Skin epidermis (tissue), 12 donors: Measurements from ENCODE around the gene IFNA6.
"Not testable (repeated sequence)": the region's sequence is repeated elsewhere in the genome, so short reads cannot be mapped to it uniquely, and the experiment has no call there.

ENCODE experiments used
- H3K27ac ChIP-seq, 21 experiments: fragments of 200-600 bp; sonication (generic) in 11 of 21; one replicate each; pipeline ENCODE4 v1.5.0; 2020; ENCODE audit warnings: mild to moderate bottlenecking in 3 of 21, inconsistent platforms in 2 of 21, moderate library complexity in 2 of 21
- H3K4me3 ChIP-seq, 7 experiments: fragments of 200-600 bp; sonication (generic) in 2 of 7; one replicate each; pipeline ENCODE4 v1.5.0; 2020; ENCODE audit warnings: inconsistent platforms in 2 of 7, mild to moderate bottlenecking in 2 of 7, moderate library complexity in 1 of 7

The IFNA6 gene

DNA sequence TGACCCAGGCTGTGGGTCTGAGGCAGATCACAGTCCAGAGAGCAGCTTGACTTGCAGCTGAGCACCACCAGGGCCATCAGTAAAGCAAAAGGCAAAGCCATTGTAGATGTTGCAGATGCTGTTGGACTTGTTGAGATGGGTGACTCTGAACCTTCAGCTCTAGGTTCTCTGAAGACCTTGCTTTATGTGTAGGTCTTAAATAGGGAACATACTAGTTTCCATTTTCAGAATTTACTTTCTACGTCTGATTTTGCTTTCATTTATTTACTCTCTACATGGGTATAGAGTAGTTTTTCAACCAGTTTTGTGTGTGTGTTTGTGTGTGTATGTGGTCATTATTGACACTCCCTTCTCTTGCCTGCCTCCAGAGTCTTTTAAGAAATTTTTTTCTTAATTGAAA lies at the start of gene IFNA6:
TSS of gene IFNA6 (minus strand) at position 101 of the 400 bp plus-strand sequence. CDS start at position 101, 0 bp downstream.
- no peak within 1 kb of the TSS for H3K27ac ChIP-seq
- H3K4me3 ChIP-seq, result no peak within 1 kb of the TSS

GRCh38 chr9:21399956-21400355 lies 49.3 kb upstream of the IFNA6 start:
- no peak overlapping the region for H3K27ac ChIP-seq
- H3K4me3 ChIP-seq, result no peak overlapping the region

DNA sequence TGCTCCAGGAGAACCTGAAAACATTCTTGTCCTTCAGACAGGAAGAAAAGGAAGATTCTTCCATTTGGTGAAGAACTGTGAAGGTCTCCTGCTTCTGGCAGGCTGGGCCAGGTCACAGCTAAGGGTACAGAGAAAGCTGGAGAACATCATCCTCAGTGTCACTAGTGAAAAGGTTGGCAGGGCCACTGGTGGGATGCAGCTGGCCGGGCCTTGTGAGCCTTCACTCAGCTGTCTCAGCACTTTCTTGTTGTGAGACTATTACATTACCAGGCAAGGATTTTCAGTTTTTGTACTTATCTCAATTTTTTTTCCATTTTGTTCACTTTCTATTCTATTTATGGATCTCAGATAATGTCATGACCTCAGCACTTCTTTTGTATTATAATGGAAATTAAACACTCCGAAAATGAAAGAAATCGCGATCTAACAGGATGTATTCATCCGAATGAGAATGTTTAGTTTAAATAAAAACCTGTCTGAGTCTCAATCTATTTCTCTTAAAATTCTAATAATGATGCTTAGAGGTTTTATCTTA lies 48.3 kb upstream of the IFNA6 start:
- no peak overlapping the region for H3K27ac ChIP-seq
- no peak overlapping the region for H3K4me3 ChIP-seq

DNA sequence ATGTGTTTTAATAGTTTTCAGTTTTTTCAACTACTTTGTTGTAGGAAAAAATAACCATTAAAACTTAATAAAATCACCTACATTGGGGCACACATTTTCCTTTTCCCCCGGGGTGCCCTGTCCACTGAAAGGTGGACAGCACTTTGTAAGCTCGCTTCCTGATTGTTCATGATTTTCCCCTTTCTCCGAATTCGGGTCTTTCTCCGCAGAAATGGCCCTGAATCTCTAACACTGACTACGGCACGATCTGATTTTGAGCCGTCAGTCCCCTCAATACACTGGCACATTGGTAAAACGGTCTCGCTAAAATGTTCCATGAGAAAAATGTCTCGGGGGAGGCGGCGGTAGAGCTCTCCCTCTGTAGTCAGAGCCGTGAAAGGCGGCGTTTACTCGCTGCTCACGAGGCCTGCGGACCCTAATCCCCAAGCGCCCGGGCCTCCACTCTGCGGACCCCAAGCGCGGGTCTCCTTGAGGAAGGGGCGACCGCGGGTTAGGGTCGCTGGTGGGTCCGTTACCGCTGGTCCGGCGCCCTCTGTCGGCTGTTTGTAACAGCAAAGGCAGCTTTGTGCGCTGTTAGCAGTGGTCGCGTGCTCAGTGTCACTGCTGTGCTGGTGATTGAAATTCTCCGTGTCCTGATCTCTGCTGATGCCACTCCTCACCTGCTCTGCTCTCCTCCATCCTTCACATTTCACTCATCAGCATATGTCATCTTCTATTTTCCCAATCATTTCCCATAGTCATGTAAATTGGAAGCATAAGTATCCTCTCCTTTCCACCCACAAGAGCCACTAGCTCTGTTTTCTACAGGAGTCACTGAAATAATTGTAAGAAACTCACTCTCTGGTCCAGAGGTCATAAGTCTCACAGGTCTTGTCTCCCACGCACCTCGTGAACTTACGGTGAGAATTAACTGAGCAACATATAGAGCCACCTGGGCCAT lies 45.4 kb upstream of the IFNA6 start:
- H3K27ac ChIP-seq, result no peak overlapping the region
- peak overlapping the region in 6 of 7 experiments; percentile 4 to 37 (median 20) for H3K4me3 ChIP-seq

GRCh38 chr9:21392270-21392669 lies 41.6 kb upstream of the IFNA6 start:
- Histone ChIP-seq H3K27ac (no peak overlapping the region), H3K4me3 (no peak overlapping the region)

GRCh38 chr9:21385131-21385670 lies 34.5 kb upstream of the IFNA6 start, which contains the start of gene IFNA2:
Gene IFNA2, minus strand, starts transcription at chr9:21385398. Its CDS starts 69 bp downstream, at chr9:21385329.
- no peak within 1 kb of the TSS for H3K4me3 ChIP-seq
- no peak within 1 kb of the TSS for H3K27ac ChIP-seq

DNA sequence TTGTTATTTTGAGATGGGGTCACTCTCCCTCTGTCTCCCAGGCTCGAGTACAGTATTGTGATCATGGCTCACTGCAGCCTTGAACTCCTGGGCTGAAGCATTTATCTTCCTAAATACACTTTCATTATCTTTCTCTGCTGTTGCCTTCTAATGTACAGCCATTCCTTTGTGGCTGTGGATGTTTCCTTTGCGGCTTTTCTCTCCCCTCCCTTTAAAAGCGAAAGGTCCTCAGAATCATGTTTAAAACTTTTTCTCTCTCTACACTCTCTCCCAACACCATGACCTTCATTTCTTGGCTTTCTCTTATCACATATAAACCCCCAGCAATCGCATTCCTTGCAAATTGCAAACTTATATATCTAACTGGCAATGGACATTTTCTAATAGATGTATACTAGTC lies 32.9 kb upstream of the IFNA6 start:
- Histone ChIP-seq H3K27ac (no peak overlapping the region), H3K4me3 (no peak overlapping the region)

DNA sequence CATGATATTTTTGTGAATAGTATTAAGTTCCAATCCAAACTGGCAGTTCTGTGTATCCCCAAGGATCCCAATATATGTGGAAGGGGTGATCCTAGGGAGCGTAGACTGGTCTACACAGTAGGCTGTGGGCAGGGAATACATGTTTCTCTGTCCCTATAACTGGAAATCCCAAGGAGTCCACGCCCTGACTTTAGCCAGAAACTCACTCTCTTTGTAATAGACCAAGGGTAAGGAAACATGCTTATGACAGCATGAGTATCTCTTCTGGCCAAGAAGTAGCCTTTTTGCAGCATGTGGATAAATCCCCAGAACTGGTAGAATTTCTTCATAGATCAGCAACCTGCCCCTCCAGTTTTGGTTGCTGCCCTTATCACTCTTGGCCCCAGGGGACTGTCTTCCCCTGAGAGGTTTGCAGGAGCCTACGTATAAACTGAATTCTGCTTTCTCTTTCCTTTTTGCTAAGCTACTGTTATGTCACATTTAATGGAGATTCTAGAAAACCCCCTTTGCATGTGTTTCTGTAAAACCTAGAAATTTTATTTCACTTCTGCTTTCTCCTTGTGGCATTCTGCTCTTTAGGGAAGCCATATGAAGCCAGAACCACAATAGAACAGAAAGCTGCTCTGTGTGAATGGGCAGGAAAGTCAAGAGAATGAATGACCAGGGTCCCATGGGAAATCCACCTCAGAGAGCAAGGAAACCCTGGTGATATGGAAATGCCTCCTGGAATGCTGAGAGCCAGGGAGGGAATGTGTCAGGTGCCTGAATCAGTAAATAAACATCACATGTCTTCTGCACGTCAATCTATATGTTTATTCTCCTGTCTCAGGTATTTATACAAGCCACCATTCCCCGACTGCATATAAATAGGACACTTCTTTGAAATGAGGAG lies 31.0 kb upstream of the IFNA6 start:
- Histone ChIP-seq H3K27ac (no peak overlapping the region), H3K4me3 (no peak overlapping the region)

- H3K27ac ChIP-seq, result not testable (repeated sequence)
These were observed 20.8 kb upstream of the IFNA6 start for GRCh38 chr9:21371467-21371866.

GRCh38 chr9:21367957-21368356 lies 17.3 kb upstream of the IFNA6 start, which contains the start of gene IFNA13:
Gene IFNA13, minus strand, starts transcription at chr9:21368057. Its CDS starts 47 bp downstream, at chr9:21368010.
- Histone ChIP-seq H3K4me3 (no peak within 1 kb of the TSS), H3K27ac (no peak within 1 kb of the TSS)

More at GRCh38 chr9:21371467-21371866, 20.8 kb upstream of the IFNA6 start:
- H3K4me3 ChIP-seq, result not testable (repeated sequence)

- not testable (repeated sequence) for H3K4me3 ChIP-seq, H3K27ac ChIP-seq
These were observed 16.5 kb upstream of the IFNA6 start for GRCh38 chr9:21367169-21367568.

GRCh38 chr9:21362287-21362686 lies 11.6 kb upstream of the IFNA6 start:
- H3K27ac ChIP-seq, result no peak overlapping the region
- H3K4me3 ChIP-seq, result no peak overlapping the region

GRCh38 chr9:21357479-21358460 lies 7.1 kb upstream of the IFNA6 start:
- Histone ChIP-seq H3K27ac (peak overlapping the region in 2 of 21 experiments; percentile 10 to 16), H3K4me3 (no peak overlapping the region)

GRCh38 chr9:21348430-21348970 lies 2.2 kb downstream of the IFNA6 start:
- Histone ChIP-seq H3K4me3 (no peak overlapping the region), H3K27ac (no peak overlapping the region)

- H3K27ac ChIP-seq, result no peak overlapping the region
These were observed 10.0 kb downstream of the IFNA6 start for GRCh38 chr9:21340735-21341134.

DNA sequence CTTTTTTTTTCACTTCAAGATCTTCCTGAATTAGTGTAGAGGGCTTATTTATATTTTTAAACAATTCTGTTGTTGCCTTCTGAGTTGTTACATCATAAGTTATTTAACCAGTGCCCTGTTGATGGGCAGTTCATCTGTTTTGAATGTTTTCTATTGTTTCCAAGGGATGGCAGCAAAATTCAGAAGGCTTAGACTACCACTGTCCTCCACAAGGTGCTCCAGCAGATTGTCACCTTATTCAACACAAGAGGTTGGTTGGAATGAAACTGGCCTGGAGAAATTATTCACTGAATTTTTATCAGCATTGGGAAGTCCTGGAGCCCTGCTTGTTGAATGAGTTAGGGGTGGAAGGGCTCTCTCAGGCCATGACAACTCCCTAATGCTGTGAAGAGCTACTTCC lies 14.2 kb downstream of the IFNA6 start:
- no peak overlapping the region for H3K27ac ChIP-seq
- H3K4me3 ChIP-seq, result no peak overlapping the region

More at GRCh38 chr9:21340735-21341134, 10.0 kb downstream of the IFNA6 start:
- H3K4me3 ChIP-seq, result no peak overlapping the region

DNA sequence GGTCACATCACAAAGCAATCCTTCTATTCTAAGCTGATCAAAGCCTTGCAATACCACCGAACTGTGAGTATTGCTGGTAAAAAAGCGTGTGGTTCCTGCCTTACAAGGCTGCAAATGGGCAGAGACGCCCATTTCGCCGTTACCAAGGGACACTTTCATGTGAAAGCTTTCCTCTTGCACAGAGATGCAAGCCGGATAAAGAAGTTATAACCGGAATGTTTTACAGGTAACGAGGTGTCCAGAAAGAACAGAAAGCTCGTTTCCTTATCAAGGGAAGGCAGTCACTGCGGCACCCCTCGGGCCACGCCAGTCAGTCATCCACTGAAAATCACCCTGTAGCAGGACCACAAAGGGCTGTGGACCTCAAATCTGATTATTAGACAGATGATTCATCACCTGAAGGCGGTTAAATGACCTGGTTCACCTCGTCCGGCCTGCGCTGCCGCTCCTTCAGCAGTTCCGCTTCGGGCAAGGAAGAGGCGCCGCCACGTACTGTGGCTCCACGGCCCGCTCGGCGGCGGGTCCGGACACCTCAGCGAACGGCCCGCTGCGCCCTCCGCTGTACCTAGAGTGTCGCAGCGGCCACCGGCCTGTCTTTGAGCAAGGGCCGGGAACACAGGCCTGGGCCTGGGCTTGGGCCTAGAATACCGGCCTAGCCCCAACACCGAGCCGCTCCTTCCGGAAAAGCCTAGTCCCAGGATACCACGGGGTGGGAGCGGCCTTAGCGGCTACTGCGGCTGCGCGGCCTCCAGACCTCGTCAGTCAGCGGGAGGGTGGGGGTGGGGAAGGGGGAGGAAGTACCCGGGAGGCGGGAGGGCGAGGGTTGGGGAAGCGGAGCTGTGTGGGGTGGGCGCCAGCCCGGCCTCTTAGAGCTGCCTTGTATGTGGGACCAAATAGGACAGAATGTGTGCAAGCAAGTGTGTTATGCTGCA lies 15.7 kb downstream of the IFNA6 start, which contains the start of gene KLHL9:
TSS of gene KLHL9 (minus strand) at position 704 of the 932 bp plus-strand sequence. CDS start at position 159, 545 bp downstream.
- Histone ChIP-seq H3K4me3 (peak within 1 kb of the TSS; percentile 57 to 92 (median 70)), H3K27ac (peak within 1 kb of the TSS; percentile 83 to 100 (median 97))
